SK-N-SH (cell line): ENCODE data around the gene MDK. TPM values are rescaled to one million over a fixed set of nuclear protein-coding genes. Genes with fewer than 3 reads are reported as not detected.

Source experiments
- CTCF ChIA-PET: fragments of 300-600, 350-600 bp; formaldehyde crosslinking; extraction: SDS; loops from one replicate; lab custom pipeline; 2021; lab: Yijun Ruan, JAX
- POLR2A ChIA-PET: fragments of 350-600 bp; sonication (Branson Sonifier 250); formaldehyde crosslinking; extraction: SDS; loops from one replicate; lab custom pipeline; 2020; ENCODE audit warnings: antibody characterized with exemption, inconsistent platforms; lab: Yijun Ruan, JAX
- DNase-seq: peaks from one replicate; pipeline ENCODE4 v3.0.0; 2012
- H2AFZ ChIP-seq: fragments of 200-600 bp; sonication (generic); 2 replicates; pipeline ENCODE4 v1.8.1; 2016; ENCODE audit warnings: antibody characterized with exemption, mild to moderate bottlenecking, low read depth
- H3F3A ChIP-seq: fragments of 200-600 bp; sonication (generic); replicated peaks from 2 replicates; pipeline ENCODE3; 2016; ENCODE audit warnings: antibody characterized with exemption, mild to moderate bottlenecking; ENCODE audit not compliant: insufficient read depth
- H3K27ac ChIP-seq, 2 experiments: fragments of 200-500 bp in 1 of 2; fragments of 200-600 bp in 1 of 2; sonication (Bioruptor generic) in 1 of 2; sonication (generic), shearing (Covaris generic) in 1 of 2; 2 replicates each; pipeline versions ENCODE4 v1.5.1 to v1.6.1; 2014 to 2016; ENCODE audit warnings: low read depth in 2 of 2, inconsistent platforms in 1 of 2, low read length in 1 of 2, mild to moderate bottlenecking in 1 of 2, mixed read lengths in 1 of 2
- H3K27me3 ChIP-seq: fragments of 200-600 bp; sonication (generic), shearing (Covaris generic); 2 replicates; pipeline ENCODE4 v1.6.1; 2016; ENCODE audit warnings: mixed run types; ENCODE audit not compliant: insufficient read depth
- H3K36me3 ChIP-seq, 2 experiments: fragments of 200-500 bp in 1 of 2; fragments of 200-600 bp in 1 of 2; sonication (Bioruptor generic) in 1 of 2; sonication (generic) in 1 of 2; replicated peaks in 1 of 2; 2 replicates each; pipeline versions ENCODE3 to v1.5.1; 2014 to 2016; ENCODE audit warnings: low read length in 1 of 2, mild to moderate bottlenecking in 1 of 2; ENCODE audit not compliant: insufficient read depth in 2 of 2, control insufficient read depth in 1 of 2
- H3K4me1 ChIP-seq, 2 experiments: fragments of 200-500 bp in 1 of 2; fragments of 200-600 bp in 1 of 2; sonication (Bioruptor generic) in 1 of 2; sonication (generic), shearing (Covaris generic) in 1 of 2; 2 replicates each; pipeline versions ENCODE4 v1.5.1 to v1.6.1; 2014 to 2016; ENCODE audit warnings: low read depth in 1 of 2, low read length in 1 of 2, mixed run types in 1 of 2; ENCODE audit not compliant: insufficient read depth in 2 of 2, control insufficient read depth in 1 of 2
- H3K4me2 ChIP-seq: fragments of 200-600 bp; sonication (generic), shearing (Covaris generic); 2 replicates; pipeline ENCODE4 v1.6.1; 2017; ENCODE audit warnings: mixed run types
- H3K4me3 ChIP-seq, 2 experiments: fragments of 200-500 bp in 1 of 2; fragments of 200-600 bp in 1 of 2; sonication (Bioruptor generic) in 1 of 2; sonication (generic), shearing (Covaris generic) in 1 of 2; 2 replicates each; pipeline versions ENCODE4 v1.5.1 to v1.8.1; 2014 to 2016; ENCODE audit warnings: low read depth in 2 of 2, inconsistent platforms in 1 of 2, low read length in 1 of 2, mild to moderate bottlenecking in 1 of 2, mixed read lengths in 1 of 2, moderate library complexity in 1 of 2
- H3K79me2 ChIP-seq: fragments of 200-600 bp; sonication (generic); 2 replicates; pipeline ENCODE4 v1.8.1; 2017; ENCODE audit warnings: mild to moderate bottlenecking; ENCODE audit not compliant: insufficient read depth
- H3K9ac ChIP-seq: fragments of 200-600 bp; sonication (generic); 2 replicates; pipeline ENCODE4 v1.6.1; 2017; ENCODE audit warnings: mixed run types
- H3K9me2 ChIP-seq: fragments of 200-600 bp; sonication (generic); 2 replicates; pipeline ENCODE4 v1.6.1; 2017; ENCODE audit warnings: mixed run types
- H3K9me3 ChIP-seq: fragments of 200-600 bp; sonication (generic); 2 replicates; pipeline ENCODE4 v1.6.1; 2017; ENCODE audit warnings: mixed run types, mild to moderate bottlenecking, moderate library complexity
- H4K20me1 ChIP-seq: fragments of 200-600 bp; sonication (generic); 2 replicates; pipeline ENCODE4 v1.6.1; 2017; ENCODE audit warnings: mild to moderate bottlenecking, mixed run types; ENCODE audit not compliant: insufficient read depth
- CHD2 ChIP-seq: fragments of 150-350 bp; IDR thresholded peaks from 2 replicates; pipeline ENCODE4 v1.6.1; 2018; ENCODE audit warnings: low read length; ENCODE audit not compliant: partially characterized antibody
- EP300 ChIP-seq, 2 experiments: IDR thresholded peaks; 2 replicates each; pipeline versions ENCODE4 v1.4.0 to v1.6.1; 2012; ENCODE audit warnings: borderline replicate concordance in 1 of 2, low read depth in 1 of 2, low read length in 1 of 2
- GABPA ChIP-seq: IDR thresholded peaks from 2 replicates; pipeline ENCODE4 v1.4.0; 2012; ENCODE audit warnings: low read depth, mild to moderate bottlenecking
- GATA2 ChIP-seq: sonication (generic); formaldehyde crosslinking; IDR thresholded peaks from 2 replicates; pipeline ENCODE4 v1.5.0; 2020; ENCODE audit warnings: mild to moderate bottlenecking, missing genetic modification reagents
- MAX ChIP-seq: IDR thresholded peaks from 2 replicates; pipeline ENCODE4 v1.4.0; 2012; ENCODE audit warnings: low read depth
- MEF2A ChIP-seq: IDR thresholded peaks from 2 replicates; pipeline ENCODE4 v1.4.0; 2012; ENCODE audit warnings: low read depth, borderline replicate concordance
- NFIC ChIP-seq: IDR thresholded peaks from 2 replicates; pipeline ENCODE4 v1.4.0; 2012; ENCODE audit warnings: borderline replicate concordance
- NRF1 ChIP-seq: IDR thresholded peaks from 2 replicates; pipeline ENCODE4 v1.6.1; 2012; ENCODE audit warnings: low read depth, mild to moderate bottlenecking, low read length
- PBX3 ChIP-seq: IDR thresholded peaks from 2 replicates; pipeline ENCODE4; 2012
- POLR2AphosphoS5 ChIP-seq: IDR thresholded peaks from 2 replicates; pipeline ENCODE4 v1.6.1; 2012; ENCODE audit warnings: low read depth, low read length
- RCOR1 ChIP-seq: fragments of 150-350 bp; IDR thresholded peaks from 2 replicates; pipeline ENCODE4 v1.6.1; 2017; ENCODE audit warnings: antibody characterized with exemption, low read length
- REST ChIP-seq: IDR thresholded peaks from 2 replicates; pipeline ENCODE4 v1.6.1; 2012; ENCODE audit warnings: mild to moderate bottlenecking, low read depth, low read length, moderate library complexity
- RFX5 ChIP-seq: IDR thresholded peaks from 2 replicates; pipeline ENCODE4 v1.6.1; 2012; ENCODE audit warnings: mild to moderate bottlenecking, improper control_type of control experiment, low read length
- RXRA ChIP-seq: IDR thresholded peaks from 2 replicates; pipeline ENCODE4 v1.4.0; 2012; ENCODE audit warnings: low read depth, mild to moderate bottlenecking, borderline replicate concordance
- SIN3A ChIP-seq: IDR thresholded peaks from 2 replicates; pipeline ENCODE4 v1.6.1; 2012; ENCODE audit warnings: low read depth, mild to moderate bottlenecking, low read length, moderate library complexity, borderline replicate concordance
- TEAD4 ChIP-seq: IDR thresholded peaks from 2 replicates; pipeline ENCODE4 v1.4.0; 2012; ENCODE audit warnings: mild to moderate bottlenecking, borderline replicate concordance; ENCODE audit not compliant: insufficient read depth
- USF1 ChIP-seq: IDR thresholded peaks from 2 replicates; pipeline ENCODE4 v1.4.0; 2012; ENCODE audit warnings: low read depth, borderline replicate concordance
- ZBTB33 ChIP-seq: IDR thresholded peaks from 2 replicates; pipeline ENCODE4 v1.4.0; 2012; ENCODE audit warnings: low read depth, borderline replicate concordance
- WGBS: methylation state at CpG from one replicate; pipeline ENCODE4 v1.1.6; 2017; ENCODE audit warnings: low lambda C conversion rate; 5-methylcytosine and 5-hydroxymethylcytosine counted together
- polyA plus RNA-seq, 3 experiments: library from polyadenylated mRNA; depleted of rRNA; stranded (reverse); fragments of >200 nt; gene quantifications; 2 replicates each; pipeline ENCODE4 v1.2.3, GENCODE V29; 2012
- TF ChIP-seq, protein P1 (sequence below): fragments of 200-600 bp; sonication (generic); IDR thresholded peaks from 2 replicates; pipeline ENCODE4 v1.6.1; 2017; ENCODE audit warnings: antibody characterized with exemption, mild to moderate bottlenecking, moderate library complexity
- TF ChIP-seq, protein P2 (sequence below): fragments of 150-350 bp; IDR thresholded peaks from 2 replicates; pipeline ENCODE4 v1.6.1; 2016; ENCODE audit warnings: mild to moderate bottlenecking, low read depth, low read length

MDK gene
- polyA plus RNA-seq, 1 of the 3 experiments (the other 2 are of a cell fraction), result 2,395 TPM

DNA sequence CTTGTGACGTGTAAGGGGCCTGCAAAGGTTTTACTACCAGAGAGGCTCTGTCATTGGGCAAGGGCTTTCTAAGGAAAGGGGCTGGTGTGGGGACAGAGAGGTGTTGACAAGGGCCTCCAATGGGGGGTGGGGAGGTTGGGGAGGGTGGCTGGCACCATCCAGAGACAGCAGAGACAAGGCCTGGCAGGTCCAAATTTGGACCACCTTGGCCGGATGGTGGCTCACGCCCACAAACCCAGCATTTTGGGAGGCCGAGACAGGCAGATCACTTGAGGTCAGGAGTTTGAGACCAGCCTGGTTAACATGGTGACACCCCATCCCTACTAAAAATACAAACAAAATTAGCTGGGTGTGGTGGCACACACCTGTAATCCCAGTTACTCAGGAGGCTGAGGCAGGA lies 12.3 kb downstream of the MDK start:
- DNase-seq, result no peak
- WGBS, result 85% methylated on average over 4 of the region's 4 CpGs

More for the DNA sequence above, 12.3 kb downstream of the MDK start:
- H3K9ac ChIP-seq, result no peak overlapping the region
- no peak overlapping the region for H3K27ac ChIP-seq
- H3K9me2 ChIP-seq, result no peaks in the 10 kb centered on the region
- H3K4me2 ChIP-seq, result no peak overlapping the region
- peaks cover 18% of the 10 kb centered on the region for H4K20me1 ChIP-seq
- H3K79me2 ChIP-seq, result no peaks in the 10 kb centered on the region
- ChIA-PET CTCF (interaction anchor here (2.2 to 7.6 kb wide), 3 partner anchors 8 to 144 kb away, joined by 11 to 204 read pairs (median 96); no protein-coding TSS in a partner anchor), POLR2A (no interaction called here)
- H3K27me3 ChIP-seq, result peaks cover 15% of the 10 kb centered on the region
- TF ChIP-seq CHD2, result no peak
- TF ChIP-seq MAX, result no peak
- TF ChIP-seq GATA2, result no peak
- TF ChIP-seq ZBTB33, result no peak
- TF ChIP-seq NFIC, result no peak
- TF ChIP-seq REST, result no peak
- TF ChIP-seq RFX5, result no peak
- TF ChIP-seq, protein P1, sequence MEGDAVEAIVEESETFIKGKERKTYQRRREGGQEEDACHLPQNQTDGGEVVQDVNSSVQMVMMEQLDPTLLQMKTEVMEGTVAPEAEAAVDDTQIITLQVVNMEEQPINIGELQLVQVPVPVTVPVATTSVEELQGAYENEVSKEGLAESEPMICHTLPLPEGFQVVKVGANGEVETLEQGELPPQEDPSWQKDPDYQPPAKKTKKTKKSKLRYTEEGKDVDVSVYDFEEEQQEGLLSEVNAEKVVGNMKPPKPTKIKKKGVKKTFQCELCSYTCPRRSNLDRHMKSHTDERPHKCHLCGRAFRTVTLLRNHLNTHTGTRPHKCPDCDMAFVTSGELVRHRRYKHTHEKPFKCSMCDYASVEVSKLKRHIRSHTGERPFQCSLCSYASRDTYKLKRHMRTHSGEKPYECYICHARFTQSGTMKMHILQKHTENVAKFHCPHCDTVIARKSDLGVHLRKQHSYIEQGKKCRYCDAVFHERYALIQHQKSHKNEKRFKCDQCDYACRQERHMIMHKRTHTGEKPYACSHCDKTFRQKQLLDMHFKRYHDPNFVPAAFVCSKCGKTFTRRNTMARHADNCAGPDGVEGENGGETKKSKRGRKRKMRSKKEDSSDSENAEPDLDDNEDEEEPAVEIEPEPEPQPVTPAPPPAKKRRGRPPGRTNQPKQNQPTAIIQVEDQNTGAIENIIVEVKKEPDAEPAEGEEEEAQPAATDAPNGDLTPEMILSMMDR, result no peak
- no peak for TF ChIP-seq MEF2A
- TF ChIP-seq, protein P2, sequence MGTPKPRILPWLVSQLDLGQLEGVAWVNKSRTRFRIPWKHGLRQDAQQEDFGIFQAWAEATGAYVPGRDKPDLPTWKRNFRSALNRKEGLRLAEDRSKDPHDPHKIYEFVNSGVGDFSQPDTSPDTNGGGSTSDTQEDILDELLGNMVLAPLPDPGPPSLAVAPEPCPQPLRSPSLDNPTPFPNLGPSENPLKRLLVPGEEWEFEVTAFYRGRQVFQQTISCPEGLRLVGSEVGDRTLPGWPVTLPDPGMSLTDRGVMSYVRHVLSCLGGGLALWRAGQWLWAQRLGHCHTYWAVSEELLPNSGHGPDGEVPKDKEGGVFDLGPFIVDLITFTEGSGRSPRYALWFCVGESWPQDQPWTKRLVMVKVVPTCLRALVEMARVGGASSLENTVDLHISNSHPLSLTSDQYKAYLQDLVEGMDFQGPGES, result no peak
- no peak for TF ChIP-seq RXRA
- no peak for TF ChIP-seq USF1
- TF ChIP-seq POLR2AphosphoS5, result no peak
- no peak for TF ChIP-seq GABPA
- TF ChIP-seq NRF1, result no peak
- no peak for TF ChIP-seq EP300 (IDR thresholded peaks at IDR 0.05; ENCODE audit: borderline replicate concordance in 1 of 2, low read depth in 1 of 2, low read length in 1 of 2)
- TF ChIP-seq TEAD4, result no peak
- no peak for TF ChIP-seq RCOR1
- TF ChIP-seq SIN3A, result no peak
- no peak for TF ChIP-seq PBX3
- H3K4me1 ChIP-seq, result peaks cover 0 to 27% of the 10 kb centered on the region in 2 experiments; a peak in 2 of 4 replicates
- no peak overlapping the region for H2AFZ ChIP-seq
- H3K9me3 ChIP-seq, result no peaks in the 10 kb centered on the region
- peaks cover 0 to 8% of the 10 kb centered on the region in 2 experiments for H3K36me3 ChIP-seq
- no peak overlapping the region for H3K4me3 ChIP-seq
- peaks cover 10% of the 10 kb centered on the region for H3F3A ChIP-seq
